ENCODE results near the gene SLX9.

The SLX9 gene

GRCh38 chr21:44979687-44980561, 40.1 kb downstream of the SLX9 start:
- no peak for DNase-seq

GRCh38 chr21:44980562-44981489, 41.0 kb downstream of the SLX9 start:
- DNase-seq: no peak

- DNase-seq: no peak
Observed at GRCh38 chr21:44982558-44983250, 42.9 kb downstream of the SLX9 start.

- no peak for DNase-seq
Observed at GRCh38 chr21:44983421-44984206, 43.8 kb downstream of the SLX9 start.

- DNase-seq: no peak
Observed at GRCh38 chr21:44984428-44984791, 44.6 kb downstream of the SLX9 start.

GRCh38 chr21:44984792-44985440, 45.1 kb downstream of the SLX9 start:
- no peak for DNase-seq

- no peak for DNase-seq
Observed at GRCh38 chr21:44985441-44986401, 45.9 kb downstream of the SLX9 start.

GRCh38 chr21:44986471-44987291, 46.9 kb downstream of the SLX9 start:
- DNase-seq: no peak

- no peak for DNase-seq
Observed at GRCh38 chr21:44987301-44987885, 47.6 kb downstream of the SLX9 start.

GRCh38 chr21:44987886-44988606, 48.2 kb downstream of the SLX9 start:
- no peak for DNase-seq

GRCh38 chr21:44988607-44989536, 49.0 kb downstream of the SLX9 start:
- no peak for DNase-seq

GRCh38 chr21:44989537-44989886, 49.7 kb downstream of the SLX9 start:
- no peak for DNase-seq

GRCh38 chr21:44989943-44990780, 50.3 kb downstream of the SLX9 start:
- no peak for DNase-seq

GRCh38 chr21:44990921-44991320, 51.1 kb downstream of the SLX9 start:
- no peak for DNase-seq

GRCh38 chr21:44991538-44992483, 52.0 kb downstream of the SLX9 start:
- no peak for DNase-seq
